Measurements from ENCODE around the gene LRRC34. TPM values are rescaled to one million over a fixed set of nuclear protein-coding genes. Genes with fewer than 3 reads are reported as not detected.

LRRC34 gene
- total and polyA plus RNA-seq, 12 donors = 0.12 to 5.2 (median 2.1) TPM

GRCh38 chr3:169760479-169760878 lies 52.2 kb downstream of the LRRC34 start:
- H3K36me3 ChIP-seq (replicated peaks in 1 of 2) = no peaks in the 10 kb centered on the region
- no peak for TF ChIP-seq POLR2A (IDR thresholded peaks at IDR 0.05)
- no peak for TF ChIP-seq CTCF (IDR thresholded peaks at IDR 0.05)
- H3K27me3 ChIP-seq = no peaks in the 10 kb centered on the region
- DNase-seq = no peak
- no peak overlapping the region for H3K4me3 ChIP-seq
- no peaks in the 10 kb centered on the region for H3K9me3 ChIP-seq (replicated peaks in 1 of 3)
- intact Hi-C loops (cut with DNase I) = no loop called here
- H3K4me1 ChIP-seq (replicated peaks in 1 of 2) = peaks cover 0 to 4% of the 10 kb centered on the region in 2 donors
- no peak overlapping the region for H3K27ac ChIP-seq
- WGBS, 4 donors = 73 to 90% (median 82%) methylated on average over 4 of the region's 4 CpGs

- 65 to 85% (median 72%) methylated on average over 2 of the region's 2 CpGs for WGBS, 4 donors
- no peak for TF ChIP-seq CTCF (IDR thresholded peaks at IDR 0.05)
- no peak for TF ChIP-seq POLR2A (IDR thresholded peaks at IDR 0.05)
Observed at GRCh38 chr3:169759256-169759655, 53.4 kb downstream of the LRRC34 start.

GRCh38 chr3:169758359-169758994 lies 54.2 kb downstream of the LRRC34 start:
- intact Hi-C loops (cut with DNase I) = no loop called here
- Histone ChIP-seq H3K27me3 (no peaks in the 10 kb centered on the region), H3K9me3 (replicated peaks in 1 of 3) (no peaks in the 10 kb centered on the region), H3K4me3 (no peak overlapping the region), H3K36me3 (replicated peaks in 1 of 2) (no peaks in the 10 kb centered on the region), H3K27ac (no peak overlapping the region), H3K4me1 (replicated peaks in 1 of 2) (no peaks in the 10 kb centered on the region)
- WGBS, 4 donors = 45 to 53% (median 50%) methylated on average over 5 of the region's 5 CpGs
- no peak for TF ChIP-seq POLR2A (IDR thresholded peaks at IDR 0.05)
- TF ChIP-seq CTCF (IDR thresholded peaks at IDR 0.05) = no peak
- DNase-seq = no peak

More at GRCh38 chr3:169759256-169759655, 53.4 kb downstream of the LRRC34 start:
- H3K4me1 ChIP-seq (replicated peaks in 1 of 2) = peaks cover 0 to 4% of the 10 kb centered on the region in 2 donors
- H3K4me3 ChIP-seq = no peak overlapping the region
- DNase-seq = no peak
- intact Hi-C loops (cut with DNase I) = no loop called here
- H3K27ac ChIP-seq = no peak overlapping the region
- no peaks in the 10 kb centered on the region for H3K27me3 ChIP-seq
- no peaks in the 10 kb centered on the region for H3K9me3 ChIP-seq (replicated peaks in 1 of 3)
- H3K36me3 ChIP-seq (replicated peaks in 1 of 2) = no peaks in the 10 kb centered on the region

GRCh38 chr3:169755488-169755887 lies 57.2 kb downstream of the LRRC34 start:
- 48 to 57% (median 51%) methylated on average over 2 of the region's 2 CpGs for WGBS, 4 donors
- Histone ChIP-seq H3K4me3 (no peak overlapping the region), H3K36me3 (replicated peaks in 1 of 2) (no peaks in the 10 kb centered on the region), H3K9me3 (replicated peaks in 1 of 3) (no peaks in the 10 kb centered on the region), H3K27me3 (no peaks in the 10 kb centered on the region), H3K27ac (no peak overlapping the region), H3K4me1 (replicated peaks in 1 of 2) (no peaks in the 10 kb centered on the region)
- intact Hi-C loops (cut with DNase I) = no loop called here
- no peak for DNase-seq
- TF ChIP-seq CTCF (IDR thresholded peaks at IDR 0.05) (no peak), POLR2A (IDR thresholded peaks at IDR 0.05) (no peak)

Data from adrenal gland (tissue), 12 donors.